ENCODE measurements around the gene AFAP1L1.

Gene AFAP1L1

DNA sequence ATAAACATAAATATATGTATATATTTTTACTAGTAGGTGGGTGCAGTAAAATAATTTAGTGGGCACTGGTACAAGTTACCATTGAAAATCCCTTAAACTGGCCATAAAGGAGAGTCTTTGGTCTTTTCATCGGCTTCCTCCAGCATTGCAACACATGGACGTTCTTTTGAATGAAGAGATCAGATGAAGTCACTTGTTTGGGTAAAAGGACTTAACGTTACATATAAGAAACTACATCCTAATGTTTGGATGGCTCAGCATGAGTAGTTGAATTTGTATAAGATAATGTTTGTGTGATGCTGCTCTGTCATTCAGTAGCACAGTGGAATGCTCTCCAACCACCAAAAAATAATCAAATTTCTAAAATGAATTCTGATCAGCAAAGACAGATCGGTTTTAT, 31.6 kb downstream of the AFAP1L1 start (continued):
- TF ChIP-seq, protein P1, sequence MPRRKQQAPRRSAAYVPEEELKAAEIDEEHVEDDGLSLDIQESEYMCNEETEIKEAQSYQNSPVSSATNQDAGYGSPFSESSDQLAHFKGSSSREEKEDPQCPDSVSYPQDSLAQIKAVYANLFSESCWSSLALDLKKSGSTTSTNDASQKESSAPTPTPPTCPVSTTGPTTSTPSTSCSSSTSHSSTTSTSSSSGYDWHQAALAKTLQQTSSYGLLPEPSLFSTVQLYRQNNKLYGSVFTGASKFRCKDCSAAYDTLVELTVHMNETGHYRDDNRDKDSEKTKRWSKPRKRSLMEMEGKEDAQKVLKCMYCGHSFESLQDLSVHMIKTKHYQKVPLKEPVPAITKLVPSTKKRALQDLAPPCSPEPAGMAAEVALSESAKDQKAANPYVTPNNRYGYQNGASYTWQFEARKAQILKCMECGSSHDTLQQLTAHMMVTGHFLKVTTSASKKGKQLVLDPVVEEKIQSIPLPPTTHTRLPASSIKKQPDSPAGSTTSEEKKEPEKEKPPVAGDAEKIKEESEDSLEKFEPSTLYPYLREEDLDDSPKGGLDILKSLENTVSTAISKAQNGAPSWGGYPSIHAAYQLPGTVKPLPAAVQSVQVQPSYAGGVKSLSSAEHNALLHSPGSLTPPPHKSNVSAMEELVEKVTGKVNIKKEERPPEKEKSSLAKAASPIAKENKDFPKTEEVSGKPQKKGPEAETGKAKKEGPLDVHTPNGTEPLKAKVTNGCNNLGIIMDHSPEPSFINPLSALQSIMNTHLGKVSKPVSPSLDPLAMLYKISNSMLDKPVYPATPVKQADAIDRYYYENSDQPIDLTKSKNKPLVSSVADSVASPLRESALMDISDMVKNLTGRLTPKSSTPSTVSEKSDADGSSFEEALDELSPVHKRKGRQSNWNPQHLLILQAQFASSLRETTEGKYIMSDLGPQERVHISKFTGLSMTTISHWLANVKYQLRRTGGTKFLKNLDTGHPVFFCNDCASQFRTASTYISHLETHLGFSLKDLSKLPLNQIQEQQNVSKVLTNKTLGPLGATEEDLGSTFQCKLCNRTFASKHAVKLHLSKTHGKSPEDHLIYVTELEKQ (tag by site-specific recombination; IDR thresholded peaks at IDR 0.05; ENCODE audit: borderline replicate concordance) = no peak
- TF ChIP-seq ZNF571 (tag by site-specific recombination; IDR thresholded peaks at IDR 0.05) = no peak
- TF ChIP-seq KLF16 (tag by site-specific recombination; IDR thresholded peaks at IDR 0.05) = no peak
- TF ChIP-seq SCRT2 (tag by site-specific recombination; IDR thresholded peaks at IDR 0.05) = no peak
- TF ChIP-seq, protein P2, sequence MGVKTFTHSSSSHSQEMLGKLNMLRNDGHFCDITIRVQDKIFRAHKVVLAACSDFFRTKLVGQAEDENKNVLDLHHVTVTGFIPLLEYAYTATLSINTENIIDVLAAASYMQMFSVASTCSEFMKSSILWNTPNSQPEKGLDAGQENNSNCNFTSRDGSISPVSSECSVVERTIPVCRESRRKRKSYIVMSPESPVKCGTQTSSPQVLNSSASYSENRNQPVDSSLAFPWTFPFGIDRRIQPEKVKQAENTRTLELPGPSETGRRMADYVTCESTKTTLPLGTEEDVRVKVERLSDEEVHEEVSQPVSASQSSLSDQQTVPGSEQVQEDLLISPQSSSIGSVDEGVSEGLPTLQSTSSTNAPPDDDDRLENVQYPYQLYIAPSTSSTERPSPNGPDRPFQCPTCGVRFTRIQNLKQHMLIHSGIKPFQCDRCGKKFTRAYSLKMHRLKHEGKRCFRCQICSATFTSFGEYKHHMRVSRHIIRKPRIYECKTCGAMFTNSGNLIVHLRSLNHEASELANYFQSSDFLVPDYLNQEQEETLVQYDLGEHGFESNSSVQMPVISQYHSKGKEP (tag by site-specific recombination; IDR thresholded peaks at IDR 0.05) = no peak
- no peak for TF ChIP-seq ZNF138 (tag by site-specific recombination; IDR thresholded peaks at IDR 0.05; ENCODE audit: borderline replicate concordance)
- TF ChIP-seq ZNF610 (tag by site-specific recombination; IDR thresholded peaks at IDR 0.05; ENCODE audit: borderline replicate concordance) = no peak
- TF ChIP-seq ZNF707 (tag by site-specific recombination; IDR thresholded peaks at IDR 0.05) = no peak
- no peak for TF ChIP-seq ZNF530 (tag by site-specific recombination; IDR thresholded peaks at IDR 0.05; ENCODE audit: low read depth)
- TF ChIP-seq OVOL3 (tag by site-specific recombination; IDR thresholded peaks at IDR 0.05) = no peak
- no peak for TF ChIP-seq YY2 (tag by site-specific recombination; IDR thresholded peaks at IDR 0.05)

DNA sequence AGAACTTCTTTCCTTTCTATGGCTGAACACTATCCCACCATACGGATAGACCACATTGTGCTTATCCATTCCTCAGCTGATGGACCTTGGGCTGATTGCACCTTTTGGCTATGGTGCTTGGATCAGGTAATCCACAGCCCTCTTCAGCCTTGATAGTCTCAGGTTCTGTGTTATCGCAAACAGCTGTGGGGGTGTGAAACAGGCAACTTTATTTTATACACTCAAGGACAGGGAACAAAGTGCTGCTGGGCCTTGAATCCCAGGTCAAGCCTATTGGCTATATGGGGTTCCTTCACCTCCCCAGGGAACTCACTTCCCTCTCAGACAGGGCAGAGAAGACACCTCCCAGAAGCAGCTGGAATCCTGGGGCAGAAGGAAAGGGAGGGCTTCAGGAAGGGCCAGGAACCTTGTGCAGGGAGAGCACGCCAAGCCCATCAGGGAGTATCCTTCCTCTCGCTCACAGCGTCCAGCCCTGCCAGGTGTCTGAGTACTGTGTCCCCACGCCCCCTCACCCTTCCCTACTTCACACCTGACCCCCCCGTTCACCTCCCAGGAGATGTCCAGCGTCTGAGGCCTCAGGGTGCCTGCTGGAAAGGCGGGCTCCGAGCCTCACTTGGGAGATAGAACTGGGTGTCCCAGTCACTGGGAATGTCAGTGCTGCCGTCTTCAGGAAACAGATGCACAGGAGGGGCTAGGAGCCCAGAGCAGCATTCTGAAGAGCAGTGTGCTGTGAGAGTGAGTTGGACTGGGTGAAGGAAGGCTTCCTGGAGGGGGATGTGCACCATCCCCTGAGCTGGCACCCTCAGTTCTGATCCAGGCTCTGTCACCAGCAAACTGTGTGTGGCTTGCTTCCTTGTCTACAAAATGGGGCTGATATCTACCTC, 32.8 kb downstream of the AFAP1L1 start:
- Histone ChIP-seq H3K9me3 (ENCODE audit: control insufficient read depth, insufficient read depth, low read depth, low read length) (no peaks in the 10 kb centered on the region), H3K36me3 (ENCODE audit: control insufficient read depth in 2 of 2, insufficient read depth in 1 of 2, low read length in 2 of 2) (no peaks in the 10 kb centered on the region), H3K27ac (ENCODE audit: extremely low read depth, low read depth, low read length) (no peak overlapping the region), H3K4me1 (ENCODE audit: control insufficient read depth, insufficient read depth, low read length) (no peaks in the 10 kb centered on the region), H3K4me3 (ENCODE audit: low read depth, low read length) (no peak overlapping the region)
- ChIA-PET CTCF (interaction anchor here (0.9 to 1.4 kb wide), 2 partner anchors 14 to 63 kb away, joined by 3 to 6 read pairs; no protein-coding TSS in a partner anchor), POLR2A (no interaction called here)
- no peak for TF ChIP-seq MZF1 (tag by site-specific recombination; IDR thresholded peaks at IDR 0.05; ENCODE audit: borderline replicate concordance)
- no peak for TF ChIP-seq ZNF514 (tag by site-specific recombination; IDR thresholded peaks at IDR 0.05)

DNA sequence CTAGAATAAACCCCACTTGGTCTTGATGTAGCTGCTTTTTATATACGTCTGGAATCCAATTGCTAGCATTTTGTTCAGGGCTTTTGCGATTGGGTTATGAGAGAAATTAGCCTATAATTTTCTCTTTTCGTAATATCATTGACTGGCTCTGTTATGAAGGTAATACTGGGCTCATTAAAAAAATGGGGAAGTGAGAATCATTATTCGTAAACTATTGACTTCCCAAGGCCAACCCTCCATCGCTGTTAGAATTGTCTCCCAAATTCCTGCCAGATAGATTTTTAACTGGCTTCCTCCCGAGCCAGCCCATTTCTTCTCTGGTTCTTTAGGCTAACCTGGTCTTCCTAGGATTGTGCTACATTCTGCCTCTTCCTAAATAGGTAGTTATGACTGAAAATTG, 37.7 kb downstream of the AFAP1L1 start:
- H3K4me3 ChIP-seq (ENCODE audit: low read depth, low read length) = no peak overlapping the region
- TF ChIP-seq ZNF10 (tag by site-specific recombination; IDR thresholded peaks at IDR 0.05) = no peak
- TF ChIP-seq KLF16 (tag by site-specific recombination; IDR thresholded peaks at IDR 0.05) = no peak
- no peak for TF ChIP-seq ZNF549 (tag by site-specific recombination; IDR thresholded peaks at IDR 0.05)
- no peak for TF ChIP-seq ZNF658 (tag by site-specific recombination; IDR thresholded peaks at IDR 0.05)
- TF ChIP-seq, protein P3, sequence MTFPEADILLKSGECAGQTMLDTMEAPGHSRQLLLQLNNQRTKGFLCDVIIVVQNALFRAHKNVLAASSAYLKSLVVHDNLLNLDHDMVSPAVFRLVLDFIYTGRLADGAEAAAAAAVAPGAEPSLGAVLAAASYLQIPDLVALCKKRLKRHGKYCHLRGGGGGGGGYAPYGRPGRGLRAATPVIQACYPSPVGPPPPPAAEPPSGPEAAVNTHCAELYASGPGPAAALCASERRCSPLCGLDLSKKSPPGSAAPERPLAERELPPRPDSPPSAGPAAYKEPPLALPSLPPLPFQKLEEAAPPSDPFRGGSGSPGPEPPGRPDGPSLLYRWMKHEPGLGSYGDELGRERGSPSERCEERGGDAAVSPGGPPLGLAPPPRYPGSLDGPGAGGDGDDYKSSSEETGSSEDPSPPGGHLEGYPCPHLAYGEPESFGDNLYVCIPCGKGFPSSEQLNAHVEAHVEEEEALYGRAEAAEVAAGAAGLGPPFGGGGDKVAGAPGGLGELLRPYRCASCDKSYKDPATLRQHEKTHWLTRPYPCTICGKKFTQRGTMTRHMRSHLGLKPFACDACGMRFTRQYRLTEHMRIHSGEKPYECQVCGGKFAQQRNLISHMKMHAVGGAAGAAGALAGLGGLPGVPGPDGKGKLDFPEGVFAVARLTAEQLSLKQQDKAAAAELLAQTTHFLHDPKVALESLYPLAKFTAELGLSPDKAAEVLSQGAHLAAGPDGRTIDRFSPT (tag by site-specific recombination; IDR thresholded peaks at IDR 0.05) = no peak
- TF ChIP-seq, protein P4, sequence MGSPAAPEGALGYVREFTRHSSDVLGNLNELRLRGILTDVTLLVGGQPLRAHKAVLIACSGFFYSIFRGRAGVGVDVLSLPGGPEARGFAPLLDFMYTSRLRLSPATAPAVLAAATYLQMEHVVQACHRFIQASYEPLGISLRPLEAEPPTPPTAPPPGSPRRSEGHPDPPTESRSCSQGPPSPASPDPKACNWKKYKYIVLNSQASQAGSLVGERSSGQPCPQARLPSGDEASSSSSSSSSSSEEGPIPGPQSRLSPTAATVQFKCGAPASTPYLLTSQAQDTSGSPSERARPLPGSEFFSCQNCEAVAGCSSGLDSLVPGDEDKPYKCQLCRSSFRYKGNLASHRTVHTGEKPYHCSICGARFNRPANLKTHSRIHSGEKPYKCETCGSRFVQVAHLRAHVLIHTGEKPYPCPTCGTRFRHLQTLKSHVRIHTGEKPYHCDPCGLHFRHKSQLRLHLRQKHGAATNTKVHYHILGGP (tag by site-specific recombination; IDR thresholded peaks at IDR 0.05) = no peak
- TF ChIP-seq ZNF654 (tag by site-specific recombination; IDR thresholded peaks at IDR 0.05; ENCODE audit: low read depth) = no peak
- TF ChIP-seq ZNF501 (tag by site-specific recombination; IDR thresholded peaks at IDR 0.05) = no peak
- no peak overlapping the region for H3K27ac ChIP-seq (ENCODE audit: extremely low read depth, low read depth, low read length)
- H3K9me3 ChIP-seq (ENCODE audit: control insufficient read depth, insufficient read depth, low read depth, low read length) = no peaks in the 10 kb centered on the region
- H3K36me3 ChIP-seq (ENCODE audit: control insufficient read depth in 2 of 2, insufficient read depth in 1 of 2, low read length in 2 of 2) = no peaks in the 10 kb centered on the region
- ChIA-PET CTCF (interaction anchor here (0.6 to 3.5 kb wide), 7 partner anchors 8 to 125 kb away, joined by 3 to 13 read pairs (median 5); no protein-coding TSS in a partner anchor), POLR2A (no interaction called here)
- no peaks in the 10 kb centered on the region for H3K4me1 ChIP-seq (ENCODE audit: control insufficient read depth, insufficient read depth, low read length)

All from HEK293 (cell line).